ENCODE results near the gene RTEL1.
"Not testable (repeated sequence)": the region's sequence is repeated elsewhere in the genome, so short reads cannot be mapped to it uniquely, and the experiment has no call there.

The RTEL1 gene, protein sequence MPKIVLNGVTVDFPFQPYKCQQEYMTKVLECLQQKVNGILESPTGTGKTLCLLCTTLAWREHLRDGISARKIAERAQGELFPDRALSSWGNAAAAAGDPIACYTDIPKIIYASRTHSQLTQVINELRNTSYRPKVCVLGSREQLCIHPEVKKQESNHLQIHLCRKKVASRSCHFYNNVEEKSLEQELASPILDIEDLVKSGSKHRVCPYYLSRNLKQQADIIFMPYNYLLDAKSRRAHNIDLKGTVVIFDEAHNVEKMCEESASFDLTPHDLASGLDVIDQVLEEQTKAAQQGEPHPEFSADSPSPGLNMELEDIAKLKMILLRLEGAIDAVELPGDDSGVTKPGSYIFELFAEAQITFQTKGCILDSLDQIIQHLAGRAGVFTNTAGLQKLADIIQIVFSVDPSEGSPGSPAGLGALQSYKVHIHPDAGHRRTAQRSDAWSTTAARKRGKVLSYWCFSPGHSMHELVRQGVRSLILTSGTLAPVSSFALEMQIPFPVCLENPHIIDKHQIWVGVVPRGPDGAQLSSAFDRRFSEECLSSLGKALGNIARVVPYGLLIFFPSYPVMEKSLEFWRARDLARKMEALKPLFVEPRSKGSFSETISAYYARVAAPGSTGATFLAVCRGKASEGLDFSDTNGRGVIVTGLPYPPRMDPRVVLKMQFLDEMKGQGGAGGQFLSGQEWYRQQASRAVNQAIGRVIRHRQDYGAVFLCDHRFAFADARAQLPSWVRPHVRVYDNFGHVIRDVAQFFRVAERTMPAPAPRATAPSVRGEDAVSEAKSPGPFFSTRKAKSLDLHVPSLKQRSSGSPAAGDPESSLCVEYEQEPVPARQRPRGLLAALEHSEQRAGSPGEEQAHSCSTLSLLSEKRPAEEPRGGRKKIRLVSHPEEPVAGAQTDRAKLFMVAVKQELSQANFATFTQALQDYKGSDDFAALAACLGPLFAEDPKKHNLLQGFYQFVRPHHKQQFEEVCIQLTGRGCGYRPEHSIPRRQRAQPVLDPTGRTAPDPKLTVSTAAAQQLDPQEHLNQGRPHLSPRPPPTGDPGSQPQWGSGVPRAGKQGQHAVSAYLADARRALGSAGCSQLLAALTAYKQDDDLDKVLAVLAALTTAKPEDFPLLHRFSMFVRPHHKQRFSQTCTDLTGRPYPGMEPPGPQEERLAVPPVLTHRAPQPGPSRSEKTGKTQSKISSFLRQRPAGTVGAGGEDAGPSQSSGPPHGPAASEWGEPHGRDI (N-terminal part only)

DNA sequence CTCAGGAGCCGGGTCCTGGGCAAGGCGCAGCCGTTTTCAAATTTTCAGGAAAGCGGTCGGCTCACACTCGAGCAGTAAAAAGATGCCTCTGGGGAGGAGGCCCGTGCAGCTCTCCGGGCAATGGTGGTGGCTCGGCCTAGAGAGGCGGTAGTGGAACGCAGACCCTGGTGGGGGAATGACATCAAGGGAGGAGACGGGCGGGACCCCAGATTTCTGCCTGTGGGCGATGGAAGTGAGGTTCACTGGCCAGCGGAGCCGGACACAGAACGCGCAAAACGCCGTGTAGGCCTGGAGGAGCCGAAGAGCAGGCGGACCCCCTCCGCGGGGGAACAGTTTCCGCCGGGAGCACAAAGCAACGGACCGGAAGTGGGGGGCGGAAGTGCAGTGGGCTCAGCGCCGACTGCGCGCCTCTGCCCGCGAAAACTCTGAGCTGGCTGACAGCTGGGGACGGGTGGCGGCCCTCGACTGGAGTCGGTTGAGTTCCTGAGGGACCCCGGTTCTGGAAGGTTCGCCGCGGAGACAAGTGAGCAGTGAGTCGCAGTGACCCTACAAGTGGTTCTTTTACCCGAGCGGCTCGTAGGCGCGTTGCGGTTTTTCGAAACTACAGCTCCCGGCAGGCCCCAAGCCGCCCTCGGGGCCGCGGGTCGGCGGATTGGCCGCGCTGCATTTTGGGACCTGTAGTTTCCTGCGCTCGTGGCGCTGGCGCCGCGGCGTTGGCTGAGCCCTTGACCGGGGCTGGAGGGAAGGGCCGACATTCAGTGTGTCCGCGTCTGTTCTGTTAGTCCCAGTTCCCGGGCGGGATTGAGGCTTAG, at the start of gene RTEL1:
Gene RTEL1 (plus strand): TSS at position 376 of the 812 bp plus-strand sequence. CDS start 1,091 bp downstream, outside the sequence.
- DNase-seq (ENCODE audit: low read depth), result peak; percentile 92

DNA sequence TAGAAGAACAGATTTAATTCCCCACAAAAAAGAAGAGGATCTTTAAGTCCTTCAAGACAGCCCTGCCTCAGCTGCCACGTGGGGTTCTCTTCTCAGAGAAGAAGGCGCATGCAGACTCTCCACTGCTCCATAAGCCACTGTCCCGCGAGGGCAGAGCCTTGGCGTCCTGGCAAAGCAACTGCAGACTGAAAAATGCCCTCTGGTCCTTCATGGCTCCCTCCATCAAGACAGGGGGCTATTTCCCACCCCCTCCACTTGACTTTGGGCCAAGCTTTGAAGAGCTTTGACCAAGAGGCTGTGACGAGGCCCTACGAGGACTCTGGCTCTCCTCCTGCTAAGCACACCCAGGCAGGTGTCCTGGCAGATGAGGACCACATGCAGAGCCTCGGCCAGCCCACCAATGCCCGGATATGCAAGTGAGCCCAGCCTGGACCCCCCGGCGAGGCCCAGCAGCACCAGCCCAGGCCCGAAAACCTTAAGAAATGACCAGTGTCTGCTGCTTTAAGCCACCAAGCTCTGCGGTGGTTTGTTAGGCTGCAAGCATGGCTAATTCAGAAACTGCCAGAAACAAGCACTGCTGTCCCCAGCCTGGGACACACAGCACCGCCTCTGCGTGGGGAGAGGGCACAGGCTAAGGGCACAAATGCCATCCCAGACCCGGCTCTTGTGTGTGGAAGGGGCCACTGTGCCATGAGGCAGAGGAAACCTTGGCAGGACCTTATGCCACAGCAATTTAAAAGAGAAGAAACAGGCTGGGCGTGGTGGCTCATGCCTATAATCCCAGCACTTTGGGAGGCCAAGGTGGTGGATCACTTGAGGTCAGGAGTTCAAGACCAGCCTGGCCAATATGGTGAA, 47.3 kb upstream of the RTEL1 start:
- no peak for DNase-seq (ENCODE audit: low read depth)

DNA sequence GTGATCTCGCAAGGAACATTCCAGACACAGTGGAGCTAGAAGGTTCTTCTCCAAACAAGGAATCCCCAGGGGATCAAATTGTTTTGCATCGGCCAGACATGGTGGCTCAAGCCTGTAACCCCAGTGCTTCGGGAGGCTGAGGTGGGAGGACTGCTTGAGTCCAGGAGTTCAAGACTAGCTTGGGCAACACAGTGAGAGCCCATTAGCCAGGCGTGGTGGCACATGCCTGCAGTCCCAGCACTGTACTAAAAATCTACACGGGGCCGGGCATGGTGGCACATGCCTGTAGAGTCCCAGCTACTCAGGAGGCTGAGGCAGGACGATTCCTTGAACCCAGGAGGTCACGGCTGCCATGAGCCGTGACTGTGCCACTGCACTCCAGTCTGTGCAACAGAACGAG, 46.5 kb upstream of the RTEL1 start:
- DNase-seq (ENCODE audit: low read depth), result no peak

DNA sequence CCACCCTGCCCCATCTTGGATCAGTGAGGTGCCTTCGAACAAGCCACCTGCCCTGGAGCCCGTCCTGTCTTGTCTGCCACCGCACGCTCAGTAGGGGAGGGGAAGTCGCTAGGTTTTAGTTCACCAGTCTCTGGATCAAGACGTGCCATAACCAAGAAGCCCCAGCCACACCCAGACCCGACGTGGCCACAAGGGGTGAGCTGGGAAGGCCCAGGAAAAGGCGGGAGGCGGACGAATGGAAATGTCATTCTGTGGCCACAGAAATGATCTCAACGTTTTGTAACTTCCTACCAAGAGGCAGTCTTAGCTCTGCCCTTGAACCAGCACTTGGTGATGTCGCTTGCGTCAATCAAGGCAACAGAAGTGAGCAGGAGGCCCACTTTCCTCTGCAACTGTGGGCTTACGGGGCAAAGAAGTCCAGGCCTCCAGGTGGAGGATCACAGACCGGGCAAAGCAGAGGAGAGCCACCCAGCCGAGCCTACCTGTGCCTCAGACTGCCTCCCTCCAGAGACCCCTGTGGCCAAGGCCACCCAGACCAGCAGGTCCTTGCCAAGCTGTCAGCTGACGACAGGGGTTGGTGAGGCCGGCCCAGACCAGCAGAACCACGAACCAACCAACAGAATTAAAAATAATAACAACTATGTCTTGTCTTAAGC, 45.7 kb upstream of the RTEL1 start:
- no peak for DNase-seq (ENCODE audit: low read depth)

DNA sequence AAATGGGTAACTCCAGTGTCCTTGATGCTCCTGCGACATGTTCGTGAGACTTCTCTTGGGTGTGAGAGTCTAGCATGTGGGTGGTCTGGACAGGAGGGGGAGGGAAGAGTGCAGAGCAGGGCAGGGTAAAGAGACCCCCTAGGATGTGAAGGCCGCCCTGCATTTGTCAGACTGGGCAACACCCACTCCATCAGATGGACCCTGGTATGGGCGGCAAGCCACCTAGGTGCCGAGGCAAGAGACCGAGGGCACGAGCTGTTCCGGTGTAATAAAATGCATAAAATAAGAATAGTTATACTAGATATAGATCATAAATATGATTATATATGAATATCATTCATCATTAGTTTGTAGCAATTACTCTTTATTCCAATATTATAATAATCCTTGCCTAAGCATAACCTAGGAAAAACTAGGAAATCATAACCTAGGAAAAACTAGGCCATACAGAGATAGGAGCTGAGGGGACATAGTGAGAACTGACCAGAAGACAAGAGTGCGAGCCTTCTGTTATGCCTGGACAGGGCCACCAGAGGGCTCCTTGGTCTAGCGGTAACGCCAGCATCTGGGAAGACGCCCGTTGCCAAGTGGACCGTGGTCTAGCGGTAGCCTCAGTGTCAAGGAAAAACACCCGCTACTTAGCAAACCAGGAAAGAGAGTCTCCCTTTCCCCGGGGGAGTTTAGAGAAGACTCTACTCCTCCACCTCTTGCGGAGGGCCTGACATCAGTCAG, 44.1 kb upstream of the RTEL1 start:
- DNase-seq (ENCODE audit: low read depth), result not testable (repeated sequence)

DNA sequence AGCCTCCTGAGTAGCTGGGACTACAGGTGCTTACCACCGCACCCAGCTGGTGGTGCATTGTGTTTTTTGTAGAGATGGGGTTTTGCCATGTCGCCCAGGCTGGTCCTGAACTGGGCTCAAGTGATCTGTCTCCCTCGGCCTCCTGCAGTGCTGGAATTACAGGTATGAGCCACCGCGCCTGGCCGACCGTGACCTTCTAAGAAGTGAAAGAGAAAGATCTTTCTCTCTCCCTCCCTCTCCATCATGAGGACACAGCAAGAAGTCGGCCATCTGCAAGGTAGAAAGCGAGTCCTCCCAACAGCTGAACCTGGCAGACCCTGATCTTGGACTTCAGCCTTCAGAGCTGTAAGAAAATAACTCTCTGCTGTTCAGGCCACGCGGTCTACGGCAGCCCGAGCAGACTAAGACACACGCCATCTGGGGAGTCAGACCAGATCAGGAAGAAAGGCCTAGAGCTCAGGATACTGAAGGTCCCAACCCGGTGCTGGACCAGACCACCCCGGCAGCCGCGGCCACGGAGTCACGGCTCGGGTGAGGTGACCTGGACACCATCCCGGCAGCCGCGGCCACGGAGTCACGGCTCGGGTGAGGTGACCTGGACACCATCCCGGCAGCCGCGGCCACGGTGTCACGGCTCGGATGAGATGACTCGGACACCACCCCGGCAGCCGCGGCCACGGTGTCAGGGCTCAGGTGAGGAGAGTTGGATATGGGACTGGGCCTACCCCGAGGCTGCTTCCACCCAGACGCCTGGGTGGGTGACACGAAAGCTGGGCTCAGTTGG, 40.8 kb upstream of the RTEL1 start:
- DNase-seq (ENCODE audit: low read depth), result no peak

DNA sequence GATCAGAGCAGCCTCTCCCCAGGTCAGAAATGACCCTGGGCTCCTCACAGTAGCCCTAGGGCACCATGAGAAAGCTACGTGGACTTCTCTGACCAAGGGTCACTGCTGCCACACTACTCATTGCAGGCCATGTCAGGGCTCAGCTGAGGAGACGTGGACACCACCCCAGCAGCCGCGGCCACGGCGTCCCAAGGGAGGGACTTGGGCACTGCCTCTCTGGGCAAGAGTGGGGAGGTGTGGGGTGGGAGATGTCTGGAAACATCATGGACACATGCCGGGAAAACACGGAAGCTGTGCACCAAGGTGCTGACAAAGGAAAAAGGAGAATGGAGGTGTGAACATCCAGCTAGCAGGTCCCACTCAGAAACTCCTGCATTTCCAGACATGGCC, 40.2 kb upstream of the RTEL1 start:
- no peak for DNase-seq (ENCODE audit: low read depth)

DNA sequence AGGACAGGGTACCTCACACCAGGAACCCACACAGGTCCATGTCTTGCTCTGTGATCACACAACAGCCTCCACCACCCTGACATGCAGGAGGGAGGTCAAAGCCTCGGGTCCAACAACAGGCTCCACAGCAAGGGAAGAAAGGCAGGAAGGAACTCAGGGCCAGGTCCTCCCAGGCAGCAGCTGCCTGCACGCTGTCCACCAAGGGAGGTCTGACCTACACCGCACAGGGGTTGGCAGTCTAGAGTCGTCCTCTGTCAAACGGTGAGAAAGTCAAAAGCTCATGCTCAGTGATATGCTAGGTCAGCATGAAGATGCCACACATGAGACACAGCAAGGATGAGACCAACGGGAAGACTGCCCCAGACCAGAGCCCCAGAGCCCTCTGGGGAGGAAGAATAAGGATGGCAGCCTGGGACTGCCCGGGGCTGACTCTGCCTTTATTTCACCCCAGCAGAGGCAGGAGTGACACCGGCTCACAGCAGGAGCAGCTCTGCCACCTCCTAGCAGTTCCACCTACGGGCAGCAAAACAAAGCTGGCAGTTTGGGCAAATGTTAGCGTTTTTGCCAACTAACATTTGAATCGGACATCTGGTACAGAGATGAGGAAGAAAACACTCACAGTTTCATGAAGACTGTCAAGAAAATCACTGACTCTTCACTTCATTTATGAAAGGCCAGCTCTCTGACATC, 39.7 kb upstream of the RTEL1 start:
- no peak for DNase-seq (ENCODE audit: low read depth)

DNA sequence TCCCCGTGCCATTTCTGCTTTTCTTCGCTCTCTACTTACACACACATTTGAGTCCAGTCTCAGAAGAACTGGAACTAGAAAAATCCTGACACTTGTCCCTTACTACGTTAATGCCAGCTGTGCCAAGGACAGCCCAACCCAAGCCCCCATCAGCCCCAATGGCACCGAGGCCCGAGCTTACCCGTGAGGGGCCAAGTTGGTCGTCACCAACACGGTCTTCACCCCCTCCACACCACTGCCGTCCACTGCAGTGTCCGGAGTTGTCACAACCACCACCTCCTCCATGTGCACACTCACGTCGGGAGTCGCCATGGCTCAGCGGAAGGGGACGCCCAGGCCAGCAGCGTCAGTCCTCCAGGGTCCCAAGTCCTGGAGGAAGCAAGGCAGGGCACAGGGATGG, 39.0 kb upstream of the RTEL1 start:
- no peak for DNase-seq (ENCODE audit: low read depth)

DNA sequence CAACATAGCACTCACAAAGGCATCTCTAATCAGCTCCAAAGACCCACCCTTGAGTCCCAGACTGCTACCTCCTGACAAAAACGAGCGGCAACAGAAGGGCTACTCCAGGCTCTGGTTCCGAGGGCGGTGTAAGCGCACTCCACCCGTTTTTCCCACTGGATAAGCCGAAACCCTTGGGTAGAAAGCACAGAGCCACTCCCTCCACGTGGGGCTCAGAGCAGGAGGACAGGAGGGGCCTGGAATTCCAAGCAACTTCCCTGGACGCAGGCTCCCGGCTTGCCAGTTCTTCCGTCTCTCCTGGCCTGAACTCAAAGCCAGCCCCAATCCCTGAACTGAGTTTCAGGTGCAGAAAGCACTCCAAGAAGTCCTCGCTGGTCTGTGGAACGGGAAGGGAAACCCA, 38.6 kb upstream of the RTEL1 start:
- no peak for DNase-seq (ENCODE audit: low read depth)

DNA sequence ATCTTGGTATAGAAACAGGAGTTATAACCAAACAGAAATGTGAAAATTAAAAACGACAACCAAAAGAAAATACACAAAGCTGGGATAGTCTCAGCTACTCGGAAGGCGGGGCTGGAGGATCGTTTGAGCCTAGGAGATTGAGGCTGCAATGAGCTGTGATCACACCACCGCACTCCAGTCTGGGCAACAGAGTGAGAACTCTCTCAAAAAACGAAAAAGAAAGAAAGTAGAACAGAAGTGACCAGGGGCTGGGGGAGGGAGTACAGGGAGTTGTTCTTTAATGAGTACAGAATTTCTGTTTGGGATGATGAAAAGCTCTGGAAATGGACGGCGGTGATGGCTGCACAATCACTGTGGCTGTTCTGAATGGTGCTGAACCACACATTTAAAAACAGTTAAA, 37.1 kb upstream of the RTEL1 start:
- DNase-seq (ENCODE audit: low read depth), result no peak

DNA sequence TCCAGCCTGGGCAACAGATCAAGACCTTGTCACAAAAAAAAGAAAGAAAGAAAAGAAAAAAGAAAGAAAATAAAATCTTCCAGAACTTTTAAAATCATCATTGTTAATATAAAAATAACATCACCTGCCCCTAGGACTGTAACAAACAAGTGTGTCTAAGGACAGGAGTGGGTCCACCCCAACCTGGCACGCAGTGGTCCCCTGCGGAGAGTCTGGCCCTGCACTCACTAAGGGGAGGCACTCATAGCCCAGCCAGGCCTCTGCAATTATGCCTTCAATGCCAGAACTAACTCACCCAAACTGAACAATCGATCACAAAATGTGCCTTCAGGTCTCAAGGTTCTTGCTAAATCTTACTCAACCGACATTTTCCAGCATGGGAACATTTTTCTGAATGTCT, 36.0 kb upstream of the RTEL1 start:
- DNase-seq (ENCODE audit: low read depth), result no peak

DNA sequence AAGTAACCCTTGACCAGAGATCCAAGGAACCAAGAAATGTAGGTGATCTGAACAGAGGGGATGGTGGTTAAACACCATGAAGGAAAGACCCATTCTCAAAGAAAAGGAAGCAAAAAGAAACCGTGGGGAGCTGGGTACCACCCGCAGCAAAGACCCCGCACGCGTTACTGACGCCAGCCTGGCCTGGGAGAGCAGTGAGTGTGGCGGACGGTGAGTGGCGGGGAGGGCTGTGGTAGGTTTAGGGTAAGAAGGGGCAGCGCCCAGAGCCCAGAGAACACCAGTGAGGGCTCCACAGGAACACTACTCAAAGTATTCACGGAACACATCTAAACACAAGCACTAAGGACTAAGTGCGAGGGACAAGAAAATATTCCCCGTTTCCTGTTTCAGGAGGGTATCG, 35.4 kb upstream of the RTEL1 start:
- DNase-seq (ENCODE audit: low read depth), result no peak

DNA sequence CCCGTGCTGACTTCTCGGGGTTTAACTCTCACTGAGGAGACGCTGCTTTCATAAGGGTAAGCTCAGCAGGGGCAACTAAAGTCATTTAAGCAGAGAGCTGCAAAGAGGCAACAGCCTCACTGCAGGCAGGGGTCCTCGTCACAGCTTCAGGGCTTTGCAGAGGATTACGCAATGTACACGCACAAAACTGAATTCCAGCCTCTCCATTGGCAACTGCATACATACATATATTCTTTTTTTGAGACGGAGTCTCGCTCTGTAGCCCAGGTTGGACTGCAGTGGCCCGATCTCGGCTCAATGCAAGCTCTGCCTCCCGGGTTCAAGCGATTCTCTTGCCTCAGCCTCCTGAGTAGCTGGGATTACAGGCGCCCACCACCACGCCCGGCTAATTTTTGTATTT, 33.6 kb upstream of the RTEL1 start:
- no peak for DNase-seq (ENCODE audit: low read depth)

DNA sequence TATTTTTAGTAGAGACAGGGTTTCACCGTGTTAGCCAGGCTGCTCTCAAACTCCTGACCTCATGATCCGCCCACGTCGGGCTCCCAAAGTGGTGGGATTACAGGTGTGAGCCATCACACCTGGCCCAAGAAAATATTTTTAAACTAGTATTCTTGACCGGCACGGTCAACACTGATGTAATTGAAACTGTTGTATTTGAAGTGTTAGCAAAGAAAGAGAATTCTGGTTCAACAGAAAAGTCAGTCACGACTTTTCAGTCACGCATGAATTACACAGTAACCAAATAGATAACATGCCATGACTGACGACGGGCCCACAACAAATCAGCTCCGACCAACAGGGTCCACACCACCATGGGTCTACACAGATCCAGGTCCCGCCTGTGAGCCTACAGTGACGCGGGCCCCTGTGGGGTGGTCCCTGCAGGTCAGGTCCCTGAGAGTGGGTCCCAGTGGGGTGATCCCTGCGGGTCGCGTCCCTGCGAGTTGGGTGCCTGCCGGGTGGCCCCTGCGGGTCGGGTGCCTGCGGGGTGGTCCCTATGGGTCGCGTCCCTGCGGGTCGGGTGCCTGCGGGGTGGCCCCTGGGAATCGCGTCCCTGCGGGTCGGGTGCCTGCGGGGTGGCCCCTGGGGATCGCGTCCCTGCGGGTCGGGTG, 32.2 kb upstream of the RTEL1 start:
- no peak for DNase-seq (ENCODE audit: low read depth)

DNA sequence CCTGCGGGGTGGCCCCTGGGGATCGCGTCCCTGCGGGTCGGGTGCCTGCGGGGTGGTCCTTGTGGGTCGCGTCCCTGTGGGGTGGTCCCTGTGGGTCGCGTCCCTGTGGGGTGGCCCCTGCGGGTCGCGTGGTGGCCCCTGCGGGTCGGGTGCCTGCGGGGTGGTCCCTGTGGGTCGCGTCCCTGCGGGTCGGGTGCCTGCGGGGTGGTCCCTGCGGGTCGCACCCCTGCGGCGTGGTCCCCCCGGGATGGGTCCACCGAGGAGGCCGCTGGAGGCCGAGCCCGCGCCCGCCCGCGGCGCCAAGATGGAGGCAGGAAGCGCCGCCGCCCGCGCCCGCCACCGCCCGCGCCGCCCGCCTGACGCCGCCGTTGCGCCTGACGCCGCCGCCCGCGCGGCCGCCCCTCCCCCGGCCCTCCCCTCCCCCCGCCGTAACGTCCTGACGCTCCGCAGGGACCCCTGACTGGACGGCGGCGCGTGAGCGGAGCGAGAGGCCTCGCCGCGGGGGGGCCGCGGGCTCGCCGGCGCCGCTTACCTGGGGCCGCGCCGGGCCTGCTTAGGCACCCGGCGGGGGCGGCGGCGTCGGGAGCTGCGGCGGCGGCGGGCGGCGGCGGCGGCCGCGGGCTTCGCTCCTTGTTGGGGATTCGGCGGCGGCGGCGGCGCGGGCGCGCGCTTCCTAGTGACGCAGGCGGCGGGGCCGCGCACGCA, 31.5 kb upstream of the RTEL1 start, which contains the start of gene GMEB2:
Gene GMEB2 (minus strand): TSS at position 678 of the 705 bp plus-strand sequence. CDS start 7,704 bp downstream, outside the sequence.
- DNase-seq (ENCODE audit: low read depth), result no peak

Measured in stimulated activated CD8-positive, alpha-beta memory T cell treated with anti-CD3 and anti-CD28 coated beads, Interleukin-15, amount 100 ng/mL, for 24 hours (primary cell).